T-helper 2 cell treated with Interferon-gamma antibody and Interleukin-4, amounts not matched to agents 5 μg/mL and 100 μg/mL, for 36 hours (primary cell): ENCODE measurements around the gene RFPL2.

ENCODE experiments used
- DNase-seq: peaks from one replicate; pipeline ENCODE4 v3.0.0; 2021; ENCODE audit warnings: low spot score
- H3K27ac Mint-ChIP-seq: one replicate; pipeline ENCODE4 v1.8.0; 2021; ENCODE audit warnings: mild to moderate bottlenecking, mixed read lengths
- H3K27me3 Mint-ChIP-seq: one replicate; pipeline ENCODE4 v1.8.0; 2021; ENCODE audit warnings: low read depth, mixed read lengths
- H3K36me3 Mint-ChIP-seq: one replicate; pipeline ENCODE4 v1.8.0; 2021; ENCODE audit warnings: low read depth, mixed read lengths
- H3K4me1 Mint-ChIP-seq: one replicate; pipeline ENCODE4 v1.8.0; 2021; ENCODE audit warnings: low read depth, mixed read lengths
- H3K4me3 Mint-ChIP-seq: one replicate; pipeline ENCODE4 v1.8.0; 2022; ENCODE audit warnings: mild to moderate bottlenecking, moderate library complexity, mixed read lengths
- H3K9me3 Mint-ChIP-seq: one replicate; pipeline ENCODE4 v1.8.0; 2021; ENCODE audit warnings: mixed read lengths

The RFPL2 gene

GRCh38 chr22:32204856-32205722 is at the start of gene RFPL2:
RFPL2 (minus strand) TSS chr22:32205073; CDS start chr22:32202451, 2,622 bp downstream.
- Mint-ChIP-seq H3K4me3 (peak within 1 kb of the TSS; percentile 42), H3K27me3 (peaks cover 19% of the 10 kb centered on the region), H3K9me3 (no peaks in the 10 kb centered on the region), H3K36me3 (no peaks in the 10 kb centered on the region), H3K27ac (peak within 1 kb of the TSS; percentile 41), H3K4me1 (peaks cover 20% of the 10 kb centered on the region)
- DNase-seq = no peak

GRCh38 chr22:32249231-32249630 is 44.4 kb upstream of the RFPL2 start:
- Mint-ChIP-seq H3K27ac (no peak overlapping the region), H3K36me3 (no peaks in the 10 kb centered on the region), H3K4me3 (no peak overlapping the region), H3K9me3 (no peaks in the 10 kb centered on the region), H3K27me3 (peaks cover 5% of the 10 kb centered on the region), H3K4me1 (no peaks in the 10 kb centered on the region)
- no peak for DNase-seq

- no peak overlapping the region for H3K4me3 Mint-ChIP-seq
- H3K9me3 Mint-ChIP-seq = no peaks in the 10 kb centered on the region
- H3K27ac Mint-ChIP-seq = no peak overlapping the region
- DNase-seq = no peak
- no peaks in the 10 kb centered on the region for H3K36me3 Mint-ChIP-seq
- no peaks in the 10 kb centered on the region for H3K4me1 Mint-ChIP-seq
- H3K27me3 Mint-ChIP-seq = peaks cover 5% of the 10 kb centered on the region
These were observed 43.4 kb upstream of the RFPL2 start for GRCh38 chr22:32248276-32248675.

GRCh38 chr22:32246166-32246565 is 41.3 kb upstream of the RFPL2 start:
- Mint-ChIP-seq H3K4me3 (no peak overlapping the region), H3K27ac (no peak overlapping the region), H3K27me3 (peaks cover 4% of the 10 kb centered on the region), H3K36me3 (no peaks in the 10 kb centered on the region), H3K9me3 (no peaks in the 10 kb centered on the region), H3K4me1 (no peaks in the 10 kb centered on the region)
- no peak for DNase-seq

GRCh38 chr22:32245042-32245441 is 40.2 kb upstream of the RFPL2 start:
- peaks cover 6% of the 10 kb centered on the region for H3K27me3 Mint-ChIP-seq
- no peaks in the 10 kb centered on the region for H3K36me3 Mint-ChIP-seq
- H3K9me3 Mint-ChIP-seq = no peaks in the 10 kb centered on the region
- H3K4me1 Mint-ChIP-seq = no peaks in the 10 kb centered on the region
- H3K4me3 Mint-ChIP-seq = no peak overlapping the region
- no peak for DNase-seq
- H3K27ac Mint-ChIP-seq = no peak overlapping the region

- no peak for DNase-seq
- H3K9me3 Mint-ChIP-seq = no peaks in the 10 kb centered on the region
- H3K36me3 Mint-ChIP-seq = no peaks in the 10 kb centered on the region
- H3K27ac Mint-ChIP-seq = no peak overlapping the region
- H3K27me3 Mint-ChIP-seq = peaks cover 6% of the 10 kb centered on the region
- no peak overlapping the region for H3K4me3 Mint-ChIP-seq
- H3K4me1 Mint-ChIP-seq = no peaks in the 10 kb centered on the region
These were observed 39.7 kb upstream of the RFPL2 start for GRCh38 chr22:32244547-32244946.

GRCh38 chr22:32240461-32240860 is 35.6 kb upstream of the RFPL2 start:
- Mint-ChIP-seq H3K36me3 (no peaks in the 10 kb centered on the region), H3K9me3 (no peaks in the 10 kb centered on the region), H3K27me3 (peaks cover 8% of the 10 kb centered on the region), H3K27ac (no peak overlapping the region), H3K4me3 (no peak overlapping the region), H3K4me1 (no peaks in the 10 kb centered on the region)
- no peak for DNase-seq

- Mint-ChIP-seq H3K36me3 (no peaks in the 10 kb centered on the region), H3K4me1 (no peaks in the 10 kb centered on the region), H3K9me3 (no peaks in the 10 kb centered on the region), H3K27ac (no peak overlapping the region), H3K4me3 (no peak overlapping the region), H3K27me3 (peaks cover 11% of the 10 kb centered on the region)
- DNase-seq = no peak
These were observed 33.0 kb upstream of the RFPL2 start for GRCh38 chr22:32237906-32238305.

GRCh38 chr22:32236970-32237369 is 32.1 kb upstream of the RFPL2 start:
- H3K4me1 Mint-ChIP-seq = no peaks in the 10 kb centered on the region
- no peaks in the 10 kb centered on the region for H3K9me3 Mint-ChIP-seq
- peaks cover 14% of the 10 kb centered on the region for H3K27me3 Mint-ChIP-seq
- no peak overlapping the region for H3K4me3 Mint-ChIP-seq
- no peaks in the 10 kb centered on the region for H3K36me3 Mint-ChIP-seq
- H3K27ac Mint-ChIP-seq = no peak overlapping the region
- DNase-seq = no peak

GRCh38 chr22:32233091-32233490 is 28.2 kb upstream of the RFPL2 start:
- no peak overlapping the region for H3K27ac Mint-ChIP-seq
- no peak for DNase-seq
- no peaks in the 10 kb centered on the region for H3K9me3 Mint-ChIP-seq
- H3K4me1 Mint-ChIP-seq = no peaks in the 10 kb centered on the region
- no peak overlapping the region for H3K4me3 Mint-ChIP-seq
- H3K27me3 Mint-ChIP-seq = peaks cover 9% of the 10 kb centered on the region
- H3K36me3 Mint-ChIP-seq = no peaks in the 10 kb centered on the region

GRCh38 chr22:32232191-32232830 is 27.4 kb upstream of the RFPL2 start:
- H3K27me3 Mint-ChIP-seq = peaks cover 9% of the 10 kb centered on the region
- no peaks in the 10 kb centered on the region for H3K4me1 Mint-ChIP-seq
- DNase-seq = no peak
- H3K27ac Mint-ChIP-seq = no peak overlapping the region
- no peaks in the 10 kb centered on the region for H3K9me3 Mint-ChIP-seq
- no peak overlapping the region for H3K4me3 Mint-ChIP-seq
- H3K36me3 Mint-ChIP-seq = no peaks in the 10 kb centered on the region

GRCh38 chr22:32226326-32227104 is 21.6 kb upstream of the RFPL2 start:
- Mint-ChIP-seq H3K4me3 (no peak overlapping the region), H3K27me3 (peaks cover 12% of the 10 kb centered on the region), H3K9me3 (no peaks in the 10 kb centered on the region), H3K27ac (no peak overlapping the region), H3K36me3 (no peaks in the 10 kb centered on the region), H3K4me1 (no peaks in the 10 kb centered on the region)
- no peak for DNase-seq

- DNase-seq = no peak
These were observed 18.1 kb upstream of the RFPL2 start for GRCh38 chr22:32222991-32223390.

GRCh38 chr22:32219026-32219425 is 14.2 kb upstream of the RFPL2 start:
- Mint-ChIP-seq H3K4me1 (no peaks in the 10 kb centered on the region), H3K9me3 (no peaks in the 10 kb centered on the region), H3K4me3 (no peak overlapping the region), H3K36me3 (no peaks in the 10 kb centered on the region), H3K27me3 (peaks cover 27% of the 10 kb centered on the region), H3K27ac (no peak overlapping the region)
- DNase-seq = no peak

More at GRCh38 chr22:32222991-32223390, 18.1 kb upstream of the RFPL2 start:
- Mint-ChIP-seq H3K9me3 (no peaks in the 10 kb centered on the region), H3K4me3 (no peak overlapping the region), H3K27ac (no peak overlapping the region), H3K4me1 (no peaks in the 10 kb centered on the region), H3K27me3 (peaks cover 20% of the 10 kb centered on the region), H3K36me3 (no peaks in the 10 kb centered on the region)
